Central memory CD4-positive, alpha-beta T cell (primary cell): ENCODE results near the gene CDKL4.
"Not testable (repeated sequence)": the region's sequence is repeated elsewhere in the genome, so short reads cannot be mapped to it uniquely, and the experiment has no call there.

Experiments used
- DNase-seq: peaks from one replicate; pipeline ENCODE4 v3.0.0; 2022

The CDKL4 gene

GRCh38 chr2:39228413-39229209 lies 15.2 kb downstream of the CDKL4 start:
- DNase-seq = no peak

- peak; percentile 74 for DNase-seq
Measured at GRCh38 chr2:39227628-39228412, 15.9 kb downstream of the CDKL4 start.

GRCh38 chr2:39225567-39225966 lies 18.2 kb downstream of the CDKL4 start:
- DNase-seq = no peak

- DNase-seq = no peak
Measured at GRCh38 chr2:39223909-39224308, 19.9 kb downstream of the CDKL4 start.

GRCh38 chr2:39221459-39221858 lies 22.3 kb downstream of the CDKL4 start:
- no peak for DNase-seq

GRCh38 chr2:39220136-39220535 lies 23.6 kb downstream of the CDKL4 start:
- DNase-seq = no peak

GRCh38 chr2:39218391-39218790 lies 25.4 kb downstream of the CDKL4 start:
- no peak for DNase-seq

GRCh38 chr2:39217192-39217550 lies 26.6 kb downstream of the CDKL4 start:
- DNase-seq = no peak

- DNase-seq = peak; percentile 92
Measured at GRCh38 chr2:39216346-39217191, 27.2 kb downstream of the CDKL4 start.

GRCh38 chr2:39215545-39215944 lies 28.2 kb downstream of the CDKL4 start:
- DNase-seq = no peak

- DNase-seq = no peak
Measured at GRCh38 chr2:39213015-39213414, 30.8 kb downstream of the CDKL4 start.

- DNase-seq = no peak
Measured at GRCh38 chr2:39210846-39211245, 32.9 kb downstream of the CDKL4 start.

- DNase-seq = no peak
Measured at GRCh38 chr2:39203382-39203781, 40.4 kb downstream of the CDKL4 start.

GRCh38 chr2:39202639-39203369 lies 41.0 kb downstream of the CDKL4 start:
- DNase-seq = no peak

GRCh38 chr2:39197003-39197402 lies 46.8 kb downstream of the CDKL4 start:
- not testable (repeated sequence) for DNase-seq

GRCh38 chr2:39194686-39195085 lies 49.1 kb downstream of the CDKL4 start:
- no peak for DNase-seq

GRCh38 chr2:39188960-39189494 lies 54.7 kb downstream of the CDKL4 start:
- DNase-seq = no peak

GRCh38 chr2:39183673-39184072 lies 60.1 kb downstream of the CDKL4 start:
- no peak for DNase-seq

GRCh38 chr2:39181297-39181696 lies 62.5 kb downstream of the CDKL4 start:
- DNase-seq = no peak

GRCh38 chr2:39179974-39180960 lies 63.5 kb downstream of the CDKL4 start:
- DNase-seq = no peak

- DNase-seq = no peak
Measured at GRCh38 chr2:39178756-39179155, 65.0 kb downstream of the CDKL4 start.
